GM21825 (cell line): ENCODE measurements around the gene RAX2.

ENCODE experiments used
- ATAC-seq: cut with Tn5 transposase; IDR thresholded peaks from one replicate; pipeline ENCODE4 v1.9.1; 2021; ENCODE audit warnings: mild to moderate bottlenecking, moderate library complexity; ENCODE audit not compliant: unreplicated experiment

Gene RAX2

DNA sequence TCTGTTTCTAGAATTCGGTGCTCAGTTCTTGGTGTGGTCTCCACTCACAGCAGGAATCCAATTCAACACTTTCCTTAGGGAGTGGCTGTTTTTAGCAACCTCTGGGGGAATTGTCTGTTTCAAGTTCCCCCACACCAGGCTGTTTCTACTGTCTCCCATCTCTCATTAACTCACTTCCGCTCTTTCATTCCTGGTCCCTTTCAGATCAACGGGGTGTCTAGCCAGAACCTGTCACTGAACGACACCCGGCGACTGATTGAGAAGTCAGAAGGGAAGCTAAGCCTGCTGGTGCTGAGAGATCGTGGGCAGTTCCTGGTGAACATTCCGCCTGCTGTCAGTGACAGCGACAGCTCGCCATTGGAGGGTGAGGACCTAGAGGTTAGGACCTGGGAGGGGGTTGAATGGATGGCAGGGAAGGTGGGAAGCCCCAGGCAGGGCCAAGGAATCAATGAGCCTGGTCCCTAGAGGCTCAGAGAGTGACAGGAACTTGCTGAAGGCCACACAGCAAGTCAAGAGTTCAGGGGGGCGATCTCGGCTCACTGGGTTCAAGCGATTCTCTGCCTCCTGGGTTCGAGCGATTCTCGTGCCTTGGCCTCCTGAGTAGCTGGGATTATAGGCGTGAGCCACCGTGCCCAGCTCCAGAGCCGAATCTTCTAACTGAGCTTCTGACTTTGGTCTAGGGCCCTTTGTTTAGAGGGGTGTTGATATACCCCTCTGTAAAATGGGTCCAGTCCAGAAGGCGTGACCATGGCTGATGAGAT, 38.3 kb downstream of the RAX2 start:
- no peak for ATAC-seq

DNA sequence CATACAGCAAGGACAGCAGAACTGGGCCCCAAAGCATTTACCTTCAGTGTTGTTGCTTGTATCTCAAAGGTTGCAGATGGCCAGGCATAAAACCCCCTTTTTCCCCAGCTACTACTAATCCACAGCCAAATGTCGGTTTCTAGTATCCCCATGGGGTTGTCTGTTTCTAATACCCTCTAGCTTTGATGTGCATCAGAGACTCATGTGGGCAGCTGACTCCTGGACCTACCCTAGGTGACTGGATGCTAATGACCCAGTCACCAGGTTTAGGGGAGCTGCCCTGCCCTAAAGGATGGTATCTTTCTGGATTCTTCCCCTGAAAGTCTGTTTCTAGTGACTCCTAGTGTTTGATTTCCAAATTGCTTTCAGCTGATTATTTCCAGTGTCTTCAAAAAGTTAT, 39.9 kb downstream of the RAX2 start:
- no peak for ATAC-seq

DNA sequence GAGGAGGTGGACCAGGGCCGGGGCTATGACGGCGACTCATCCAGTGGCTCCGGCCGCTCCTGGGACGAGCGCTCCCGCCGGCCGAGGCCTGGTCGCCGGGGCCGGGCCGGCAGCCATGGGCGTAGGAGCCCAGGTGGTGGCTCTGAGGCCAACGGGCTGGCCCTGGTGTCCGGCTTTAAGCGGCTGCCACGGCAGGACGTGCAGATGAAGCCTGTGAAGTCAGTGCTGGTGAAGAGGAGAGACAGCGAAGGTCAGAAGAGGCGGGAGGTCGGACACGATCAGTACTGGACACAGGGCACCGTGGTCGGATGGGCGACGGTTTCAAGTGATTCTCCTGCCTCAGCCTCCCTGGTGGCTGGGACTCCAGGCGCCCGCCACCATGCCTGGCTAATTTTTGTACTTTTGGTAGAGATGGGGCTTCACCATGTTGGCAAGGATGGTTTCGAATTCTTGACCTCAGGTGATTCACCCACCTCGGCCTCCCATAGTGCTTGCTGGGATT, 41.5 kb downstream of the RAX2 start:
- no peak for ATAC-seq

DNA sequence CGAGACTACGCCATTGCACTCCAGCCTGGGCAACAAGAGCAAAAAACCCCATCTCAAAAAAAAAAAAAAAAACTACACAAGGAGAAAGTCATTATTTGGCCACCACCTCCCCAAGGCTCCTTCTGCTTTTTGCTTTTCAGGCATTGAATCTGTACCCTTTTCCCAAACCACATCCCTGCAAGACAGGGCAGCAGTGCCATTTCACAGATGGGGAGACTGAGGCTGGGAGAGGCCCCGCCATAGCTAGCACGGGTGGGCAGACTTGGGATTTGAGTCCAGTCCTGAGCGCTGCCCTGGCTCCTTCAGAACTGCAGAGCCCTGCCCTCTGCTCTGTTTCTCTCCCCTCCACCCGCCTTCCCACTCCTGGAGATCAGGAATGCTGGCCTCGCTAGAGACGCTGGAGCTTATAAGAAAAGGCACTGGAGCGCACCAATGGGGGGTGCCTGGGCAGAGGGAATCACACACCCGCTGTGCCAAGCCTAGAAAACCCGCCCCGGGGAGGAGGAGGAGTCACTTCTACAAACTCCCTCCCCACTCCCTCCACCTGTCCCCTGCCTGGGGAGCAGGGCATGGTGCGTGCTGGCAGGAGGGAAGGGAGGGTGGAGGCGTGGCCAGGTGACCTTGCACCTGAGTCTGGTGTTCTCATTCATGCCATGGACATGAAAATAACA, 46.3 kb downstream of the RAX2 start:
- ATAC-seq = no peak

DNA sequence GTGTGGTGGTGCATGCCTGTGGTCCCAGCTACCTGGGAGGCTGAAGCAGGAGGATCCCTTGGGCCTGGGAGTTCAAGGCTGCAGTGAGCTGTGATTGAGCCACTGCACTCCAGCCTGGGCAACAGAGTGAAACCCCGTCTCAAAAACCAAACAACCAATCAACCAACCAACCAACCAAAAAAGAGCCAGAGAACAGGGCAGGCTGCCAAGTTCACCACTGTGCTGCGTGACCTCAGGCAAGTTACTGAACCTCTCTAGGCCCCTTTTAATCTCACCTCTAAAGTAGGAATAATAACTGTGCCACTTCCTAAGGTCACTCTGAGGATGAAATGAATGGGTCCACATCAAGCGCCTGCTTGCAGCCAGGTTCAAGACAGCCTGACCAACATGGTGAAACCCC, 46.9 kb downstream of the RAX2 start:
- no peak for ATAC-seq

DNA sequence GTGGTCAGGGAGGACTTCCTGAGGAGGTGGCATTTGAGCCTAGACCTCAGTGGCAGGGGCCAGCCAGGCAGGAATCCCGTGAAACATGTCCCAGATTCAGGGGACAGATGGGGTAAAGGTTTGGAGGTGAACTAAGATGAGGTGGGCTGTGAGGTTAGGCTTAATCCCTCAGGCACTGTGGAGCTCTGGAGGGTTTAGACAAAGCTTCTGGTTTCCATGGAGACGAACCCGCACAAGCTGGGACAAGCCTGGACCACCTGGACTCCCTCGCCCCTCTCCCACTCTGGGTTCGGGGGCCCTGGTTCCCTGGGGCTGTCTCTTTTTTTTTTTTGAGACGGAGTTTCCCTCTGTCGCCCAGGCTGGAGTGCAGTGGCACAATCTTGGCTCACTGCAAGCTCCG, 48.1 kb downstream of the RAX2 start:
- no peak for ATAC-seq

DNA sequence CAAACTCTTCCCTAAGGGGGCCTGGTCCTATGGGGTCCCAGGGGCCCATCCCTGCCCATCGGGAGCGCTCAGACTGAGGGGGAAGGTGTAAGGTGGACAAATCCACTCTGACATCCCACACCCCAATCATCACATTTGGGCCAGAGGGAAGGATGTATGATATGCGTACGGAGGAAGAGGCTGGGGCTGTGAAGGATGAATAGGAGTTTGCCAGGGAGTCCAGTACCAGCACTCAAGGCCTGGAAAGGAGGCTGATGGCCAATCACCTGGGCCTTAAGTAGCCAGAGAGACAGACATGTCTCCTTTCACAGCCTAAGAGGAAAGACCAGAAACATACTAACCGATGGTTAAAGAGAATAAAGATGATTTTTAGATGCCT, 48.9 kb downstream of the RAX2 start:
- ATAC-seq = no peak

DNA sequence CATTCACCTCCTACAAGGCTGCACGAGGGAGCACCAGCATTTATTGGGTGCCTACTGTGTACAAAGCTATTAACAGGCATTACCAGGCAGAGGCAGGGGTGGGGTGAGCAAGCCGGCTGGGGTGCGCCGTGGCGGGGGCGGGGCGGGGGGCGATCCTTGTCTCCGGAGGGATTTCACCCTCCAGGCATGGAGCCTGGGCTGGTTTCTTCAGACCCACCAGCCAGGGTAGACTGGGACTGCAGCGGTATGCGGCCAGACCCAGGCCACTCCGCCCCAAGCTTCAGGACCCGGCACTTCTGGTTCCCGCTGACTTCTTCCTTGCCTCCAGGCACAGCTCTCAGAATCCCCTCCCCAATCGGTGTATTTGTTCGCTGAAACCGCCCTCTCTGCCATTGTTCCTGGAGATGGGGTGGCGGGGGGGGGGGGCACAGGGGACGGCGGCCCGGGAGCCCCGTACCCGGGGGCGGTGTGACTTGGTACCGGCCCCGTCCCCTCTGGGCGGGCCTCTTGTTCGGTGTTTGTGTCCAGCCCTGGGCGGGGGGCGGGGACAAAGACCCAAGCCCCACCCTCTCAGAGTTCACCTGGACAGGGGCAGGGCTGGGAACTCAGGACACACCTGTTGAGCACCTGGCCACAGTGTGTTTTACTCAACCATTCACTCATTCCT, 49.5 kb downstream of the RAX2 start:
- ATAC-seq = no peak

DNA sequence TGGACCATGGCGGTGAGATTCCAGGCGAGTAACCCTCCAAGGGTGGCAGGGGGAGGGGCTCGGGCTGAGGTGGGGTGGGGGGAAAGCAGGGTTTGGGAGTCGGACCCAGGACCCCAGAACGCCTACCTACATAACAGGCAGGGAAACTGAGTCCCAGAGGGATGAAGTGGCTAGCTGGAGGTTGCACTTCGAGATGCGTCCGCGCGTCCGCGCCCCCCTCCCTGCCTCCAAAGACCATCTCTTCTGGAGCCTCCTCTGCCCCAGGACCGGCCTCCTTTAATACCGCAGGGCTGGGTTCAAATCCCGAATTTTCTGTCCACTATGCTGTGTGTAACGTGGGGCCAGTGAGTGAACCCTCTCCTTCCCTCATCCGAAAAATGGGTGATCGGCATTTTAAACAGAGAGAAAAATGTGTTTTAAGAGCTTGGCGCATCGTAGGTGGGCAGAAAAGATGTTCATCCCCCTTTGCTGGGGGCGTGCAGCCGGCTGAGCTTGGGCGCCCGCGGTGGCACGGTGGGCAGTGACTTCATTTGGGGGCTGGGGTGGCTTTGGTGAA, 50.1 kb downstream of the RAX2 start:
- ATAC-seq = no peak

DNA sequence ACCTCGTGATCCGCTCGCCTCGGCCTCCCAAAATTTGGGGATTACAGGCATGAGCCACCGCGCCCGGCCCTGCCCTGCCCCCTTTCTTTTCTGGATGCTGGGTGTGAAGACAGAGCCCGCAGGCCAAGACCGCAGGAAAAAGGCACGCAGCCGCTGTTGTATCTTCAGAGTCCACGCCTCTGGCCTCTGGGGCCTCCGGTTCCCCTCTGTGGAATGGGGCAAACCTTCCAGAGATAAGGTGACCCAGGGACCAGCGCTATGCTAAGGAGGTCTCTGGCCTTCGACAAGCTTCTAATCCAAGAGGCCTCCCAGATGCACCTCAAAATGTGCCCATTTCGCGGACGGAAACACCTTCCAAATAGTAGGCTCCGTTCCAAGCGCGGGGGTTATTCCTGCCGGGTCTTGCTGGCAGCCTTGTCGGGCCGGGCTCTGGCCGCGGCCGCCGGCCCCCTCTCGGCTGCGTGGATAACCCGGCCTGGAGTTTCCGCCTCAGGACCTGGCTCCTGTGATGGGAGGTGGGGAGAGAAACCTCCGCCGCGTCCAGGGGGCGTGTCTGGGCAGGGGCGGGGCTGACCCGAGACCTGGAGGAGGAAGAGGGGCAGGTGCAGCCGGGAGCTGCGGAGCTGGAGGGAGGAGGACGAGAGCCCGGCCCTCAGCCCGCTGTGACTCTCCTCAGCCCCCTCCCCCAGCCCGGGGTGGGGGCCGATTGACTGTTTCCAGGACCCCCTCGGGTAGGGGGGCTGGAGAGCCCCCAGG, 50.7 kb downstream of the RAX2 start:
- ATAC-seq = no peak

DNA sequence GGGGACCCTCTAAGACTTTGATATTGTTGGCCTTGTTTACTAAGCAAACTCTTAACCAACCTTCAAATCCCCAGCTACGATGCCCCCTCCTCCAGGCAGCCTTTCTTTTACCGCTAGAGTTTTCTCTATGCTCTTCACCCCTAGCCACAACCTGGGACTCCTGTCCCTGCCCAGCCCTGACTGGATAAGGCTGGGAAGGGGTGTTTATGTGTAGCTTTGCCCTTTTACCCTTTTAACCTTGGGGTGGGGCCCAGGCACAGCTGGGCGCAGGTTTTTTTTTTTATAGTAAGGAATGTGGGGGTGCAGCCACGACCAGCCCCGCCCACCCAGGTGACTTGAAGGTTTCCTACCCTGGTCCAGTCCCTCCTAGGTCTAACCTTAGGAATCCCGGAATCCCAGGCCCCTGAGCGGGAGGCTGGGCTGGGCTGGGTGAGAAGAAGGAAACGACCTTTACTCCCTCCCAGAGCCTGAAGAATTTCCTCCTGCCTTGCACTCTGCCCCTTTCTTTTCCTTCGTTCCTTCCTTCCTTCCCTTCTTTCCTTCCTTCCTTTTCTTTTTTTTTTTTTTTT, 51.6 kb downstream of the RAX2 start:
- no peak for ATAC-seq

DNA sequence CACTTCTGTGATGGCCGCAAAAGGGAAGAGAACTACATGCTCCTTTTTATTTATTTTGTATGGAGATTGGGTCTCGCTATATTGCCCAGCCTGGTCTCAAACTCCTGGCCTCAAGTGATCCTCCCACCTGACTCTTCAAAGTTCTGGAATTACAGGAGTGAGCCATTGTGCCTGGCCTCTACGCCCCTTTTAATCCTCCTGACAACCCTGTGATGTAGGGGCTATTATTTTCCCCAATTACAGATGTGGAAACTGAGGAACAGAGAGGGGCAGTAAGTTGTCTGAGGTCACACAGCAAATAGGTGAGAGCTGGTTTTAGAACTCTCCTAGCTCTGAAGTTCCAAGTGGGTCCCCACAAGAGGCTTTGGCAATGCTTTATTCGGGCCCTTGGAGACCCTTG, 52.2 kb downstream of the RAX2 start:
- ATAC-seq = no peak
